22Rv1 (cell line): ENCODE measurements around the gene PPP6R3.

Source experiments
- ZFX ChIP-seq: fragments of 450-650 bp; IDR thresholded peaks from 2 replicates; pipeline ENCODE4 v1.6.1; 2017; ENCODE audit warnings: antibody characterized with exemption, borderline replicate concordance
- TF ChIP-seq, protein P1 (sequence below): fragments of 450-650 bp; IDR thresholded peaks from 2 replicates; pipeline ENCODE4 v1.5.1; 2017; ENCODE audit warnings: mild to moderate bottlenecking

DNA sequence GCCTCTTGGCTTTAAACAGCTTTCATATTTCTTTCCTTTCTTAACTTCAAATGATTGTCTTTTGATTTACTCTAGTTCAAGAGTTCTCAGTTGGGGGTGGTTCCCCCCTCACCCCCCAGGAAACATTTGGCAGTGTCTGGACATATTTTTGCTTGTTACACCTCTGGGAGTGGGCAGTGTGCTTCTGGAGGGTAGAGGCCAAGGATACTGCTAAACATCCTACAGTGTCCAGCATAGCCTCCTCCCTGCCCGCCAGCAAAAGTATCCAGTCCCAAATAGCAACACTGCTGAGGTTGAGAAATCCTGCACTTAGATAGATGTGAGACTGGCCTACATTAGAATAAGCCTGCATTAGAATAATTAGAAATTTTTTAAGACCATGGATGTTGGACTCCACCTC is 3.2 kb downstream of the PPP6R3 start:
- TF ChIP-seq, protein P1, sequence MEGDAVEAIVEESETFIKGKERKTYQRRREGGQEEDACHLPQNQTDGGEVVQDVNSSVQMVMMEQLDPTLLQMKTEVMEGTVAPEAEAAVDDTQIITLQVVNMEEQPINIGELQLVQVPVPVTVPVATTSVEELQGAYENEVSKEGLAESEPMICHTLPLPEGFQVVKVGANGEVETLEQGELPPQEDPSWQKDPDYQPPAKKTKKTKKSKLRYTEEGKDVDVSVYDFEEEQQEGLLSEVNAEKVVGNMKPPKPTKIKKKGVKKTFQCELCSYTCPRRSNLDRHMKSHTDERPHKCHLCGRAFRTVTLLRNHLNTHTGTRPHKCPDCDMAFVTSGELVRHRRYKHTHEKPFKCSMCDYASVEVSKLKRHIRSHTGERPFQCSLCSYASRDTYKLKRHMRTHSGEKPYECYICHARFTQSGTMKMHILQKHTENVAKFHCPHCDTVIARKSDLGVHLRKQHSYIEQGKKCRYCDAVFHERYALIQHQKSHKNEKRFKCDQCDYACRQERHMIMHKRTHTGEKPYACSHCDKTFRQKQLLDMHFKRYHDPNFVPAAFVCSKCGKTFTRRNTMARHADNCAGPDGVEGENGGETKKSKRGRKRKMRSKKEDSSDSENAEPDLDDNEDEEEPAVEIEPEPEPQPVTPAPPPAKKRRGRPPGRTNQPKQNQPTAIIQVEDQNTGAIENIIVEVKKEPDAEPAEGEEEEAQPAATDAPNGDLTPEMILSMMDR = no peak
- no peak for TF ChIP-seq ZFX
